CD4-positive, alpha-beta T cell treated with Interleukin-1 beta for 1 hour (primary cell): ENCODE results near the gene AOPEP.
"Not testable (repeated sequence)": the region's sequence is repeated elsewhere in the genome, so short reads cannot be mapped to it uniquely, and the experiment has no call there.

Source experiments
- DNase-seq, 2 donors: peaks; one replicate each; pipeline ENCODE4 v3.0.0-alpha.2; 2020 to 2022

Gene AOPEP

DNA sequence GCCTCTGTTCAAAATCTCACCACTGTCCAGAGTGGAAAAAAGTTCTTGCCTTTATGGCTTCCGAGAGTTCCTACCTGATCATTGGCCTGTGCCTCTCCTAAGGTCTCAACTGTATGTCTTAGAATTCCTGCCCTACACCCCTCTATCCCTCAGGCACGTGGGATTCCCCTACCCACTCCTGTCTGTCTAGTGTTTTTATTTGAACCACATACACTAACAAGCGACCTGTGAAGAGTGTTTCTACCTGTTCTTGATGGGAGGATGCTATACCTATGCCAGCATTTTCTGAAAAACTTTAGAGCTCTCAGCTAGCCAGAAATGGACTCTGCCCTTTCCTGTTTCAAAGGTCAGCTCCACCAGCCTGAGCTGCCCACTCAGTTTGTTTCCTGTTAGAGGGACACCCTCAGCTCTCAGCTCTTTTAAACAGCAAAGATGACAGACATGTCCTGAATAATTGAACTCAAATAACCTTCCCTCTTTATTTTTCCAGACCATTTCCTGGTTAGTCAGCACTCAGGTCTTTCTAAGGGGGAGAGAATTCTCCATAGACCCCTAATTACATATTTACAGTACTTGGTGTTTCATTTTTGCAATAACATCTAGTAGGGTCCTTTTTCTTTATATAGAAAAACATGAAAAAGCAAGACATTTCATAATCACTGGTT, 214.8 kb downstream of the AOPEP start:
- no peak for DNase-seq

DNA sequence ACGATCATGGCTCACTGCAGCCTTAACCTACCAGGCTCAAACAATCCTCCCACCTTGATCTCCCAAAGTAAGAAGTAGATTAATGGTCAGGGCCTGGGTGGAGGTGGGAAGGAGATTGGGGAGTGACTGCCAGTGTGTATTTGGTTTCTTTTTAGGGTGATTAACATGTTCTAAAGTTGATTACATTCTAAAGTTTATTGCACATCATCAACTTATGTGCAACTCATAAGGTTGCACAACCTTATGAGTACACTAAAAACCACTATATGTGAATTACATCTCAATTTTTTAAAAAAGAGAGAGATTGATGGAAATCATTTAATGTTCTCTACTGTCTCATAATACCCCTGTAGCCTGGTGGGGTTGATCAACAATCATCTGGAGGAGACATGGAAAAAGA, 218.1 kb downstream of the AOPEP start:
- DNase-seq, result no peak

DNA sequence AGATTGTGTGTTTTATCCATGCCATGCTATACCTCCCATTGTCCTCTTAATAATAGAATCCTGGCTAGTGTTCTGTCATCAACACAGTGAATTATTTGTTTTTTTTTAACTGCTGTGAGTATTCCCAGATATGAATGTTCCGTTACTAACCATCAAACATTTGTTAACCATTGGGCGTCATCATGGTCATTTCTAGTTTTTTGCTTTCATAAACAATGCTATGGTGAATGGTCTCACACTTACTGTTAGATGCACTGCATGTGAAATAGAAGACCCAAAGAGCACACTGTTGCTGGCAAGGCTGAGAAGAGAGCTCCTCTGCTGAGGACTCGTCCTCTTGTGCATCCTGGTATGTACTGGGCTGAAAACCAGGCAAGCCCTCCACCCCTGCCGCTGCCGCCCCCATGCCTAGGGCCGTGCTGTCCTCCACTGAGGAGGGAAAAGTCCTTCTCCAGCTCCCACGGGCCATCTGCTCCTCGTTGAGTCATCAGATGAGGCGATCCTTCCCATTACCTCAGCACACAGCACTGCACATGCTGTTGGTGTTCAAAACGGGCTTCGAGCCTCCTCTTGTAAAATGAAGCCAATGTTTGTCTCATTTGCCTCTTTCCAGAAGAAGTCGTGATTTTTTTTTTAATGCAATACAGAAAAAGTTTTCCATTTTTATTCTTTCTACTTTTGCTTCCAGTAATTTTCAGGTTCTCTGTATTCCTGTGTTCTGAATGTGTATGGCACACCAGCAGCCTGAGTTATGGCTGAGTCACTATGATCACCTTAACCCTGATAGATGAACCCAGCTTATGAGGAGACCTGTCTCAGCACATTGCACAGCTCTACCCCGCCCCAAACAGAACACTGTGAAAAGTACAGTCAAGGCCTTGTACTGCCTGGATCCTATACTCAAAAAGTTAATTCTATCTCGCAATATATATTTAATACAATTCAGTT, 219.0 kb downstream of the AOPEP start:
- no peak for DNase-seq

DNA sequence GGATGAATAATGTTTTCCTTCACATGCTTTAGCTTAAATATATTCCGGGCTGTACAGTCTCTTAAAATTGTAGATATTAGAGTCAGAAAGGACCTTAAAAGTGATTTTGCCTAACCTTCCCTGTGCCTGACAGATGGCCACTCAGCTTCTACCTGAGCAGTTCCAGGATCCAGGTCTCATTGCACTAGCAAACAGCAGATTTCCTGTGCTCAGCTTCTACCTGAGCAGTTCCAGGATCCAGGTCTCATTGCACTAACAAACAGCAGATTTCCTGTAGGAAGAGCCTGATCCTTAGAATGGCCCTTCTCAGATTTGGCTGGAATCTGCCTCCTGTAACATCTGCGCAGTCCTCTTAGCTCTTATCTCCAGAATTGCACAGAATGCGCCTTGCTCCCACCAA, 219.8 kb downstream of the AOPEP start:
- DNase-seq, result no peak

DNA sequence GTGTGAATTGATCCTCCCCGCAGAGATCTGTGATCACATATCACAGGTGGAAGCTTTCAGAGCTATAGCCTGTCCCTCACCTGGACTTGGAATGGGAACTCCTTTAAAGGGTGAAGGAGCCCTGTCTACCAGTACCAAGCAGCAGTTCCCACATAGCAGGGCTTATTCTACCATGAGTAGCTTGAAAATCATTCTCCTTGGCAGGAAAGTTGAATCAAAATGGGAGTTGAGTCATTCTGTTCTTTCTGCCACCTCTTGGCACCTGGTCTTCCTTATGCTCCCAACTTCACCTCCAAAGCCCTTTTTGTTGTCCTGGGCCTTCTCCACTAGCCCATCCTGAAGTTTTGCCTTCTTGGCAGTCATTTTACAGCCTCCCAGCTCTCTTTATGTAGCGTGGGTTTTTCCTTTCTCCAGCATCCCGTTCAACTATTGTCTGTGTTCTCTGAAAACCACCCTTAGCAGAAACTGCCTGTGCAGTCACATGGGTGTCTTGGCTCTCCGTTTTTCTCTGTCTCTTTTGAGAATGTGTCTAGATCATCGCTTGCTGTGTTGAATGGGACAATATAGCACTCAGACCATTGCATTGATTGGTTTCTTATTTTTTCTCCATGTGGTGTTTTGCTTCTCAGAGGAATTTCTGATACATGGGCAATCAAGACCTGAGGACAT, 222.2 kb downstream of the AOPEP start:
- DNase-seq, result no peak

DNA sequence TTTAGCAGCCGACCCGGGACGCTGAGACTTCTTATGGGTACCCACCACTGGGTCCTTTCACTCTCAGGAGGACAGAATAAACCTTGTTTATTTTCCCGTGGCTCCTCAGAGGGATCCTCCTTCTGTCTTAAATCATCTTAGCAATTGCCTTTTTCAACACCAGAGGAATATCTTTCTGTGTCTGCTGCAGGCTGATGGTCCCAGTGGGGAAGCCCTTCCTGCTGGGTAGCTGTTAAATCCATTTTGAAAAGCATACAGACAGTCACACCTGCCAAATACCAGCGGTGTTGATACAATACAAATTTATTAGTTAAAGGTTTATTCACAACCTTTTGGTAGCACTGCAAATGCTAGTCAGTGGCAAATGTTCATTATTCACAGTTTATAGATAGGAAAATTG, 222.9 kb downstream of the AOPEP start:
- DNase-seq, result no peak

DNA sequence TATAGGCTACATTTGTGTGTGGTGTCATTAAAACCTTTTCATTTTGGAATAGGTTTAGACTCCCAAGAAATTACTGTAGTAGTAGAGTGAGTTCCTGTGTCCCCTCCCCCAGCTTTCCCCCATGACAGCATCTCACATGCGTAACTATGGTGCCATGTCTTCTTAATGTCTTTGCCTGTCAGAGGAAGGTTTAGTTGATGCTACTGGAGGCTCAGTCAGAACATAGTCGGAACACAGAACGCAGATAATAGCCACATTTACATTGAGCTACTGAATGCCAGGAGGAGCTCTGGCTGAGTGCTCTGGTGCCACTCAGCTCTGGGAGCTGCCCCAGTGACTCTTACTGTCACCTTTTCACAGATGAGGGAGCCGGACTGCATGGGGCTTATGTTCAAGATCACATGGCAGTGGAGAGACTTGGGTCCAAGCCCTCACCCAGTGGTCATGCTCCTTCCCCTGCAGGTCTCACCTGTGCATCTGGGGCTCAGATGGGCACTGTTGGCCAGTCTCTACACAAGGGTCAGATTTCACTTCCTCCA, 223.6 kb downstream of the AOPEP start:
- no peak for DNase-seq

DNA sequence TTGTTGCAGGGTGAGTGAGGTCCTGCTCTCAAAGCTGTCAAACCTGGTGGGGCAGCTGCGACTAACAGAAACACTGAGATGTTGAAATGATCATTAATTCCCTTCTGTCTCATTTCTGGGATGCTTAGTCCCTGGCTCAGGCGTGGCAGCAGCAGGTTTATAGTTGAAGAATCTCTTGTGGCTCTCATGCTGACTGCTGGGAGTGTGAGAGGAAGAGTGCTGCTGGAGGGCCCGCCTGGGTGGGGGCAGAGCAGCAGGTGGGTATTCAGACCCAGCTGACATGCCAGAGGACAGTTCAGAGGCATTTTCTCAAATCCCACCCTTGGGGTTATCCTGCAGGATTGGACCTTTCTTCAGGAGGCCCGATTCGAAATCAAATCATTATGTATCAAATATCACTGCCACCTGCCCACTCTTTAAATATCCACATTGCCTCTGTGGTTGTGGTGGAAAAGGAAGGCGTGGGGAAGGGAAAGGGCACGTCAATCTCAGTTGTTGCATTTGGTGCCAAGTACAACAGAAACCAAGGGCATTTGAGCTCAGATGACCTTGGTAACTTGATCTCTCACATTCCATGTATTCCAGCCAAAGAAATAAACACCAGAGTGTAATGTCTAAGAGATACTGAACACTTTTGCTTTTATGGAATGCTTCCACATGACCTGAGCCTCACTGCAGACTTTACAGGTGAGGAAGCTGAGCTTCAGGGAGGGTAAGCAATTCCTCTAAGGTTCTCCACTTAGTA, 224.3 kb downstream of the AOPEP start:
- no peak for DNase-seq

DNA sequence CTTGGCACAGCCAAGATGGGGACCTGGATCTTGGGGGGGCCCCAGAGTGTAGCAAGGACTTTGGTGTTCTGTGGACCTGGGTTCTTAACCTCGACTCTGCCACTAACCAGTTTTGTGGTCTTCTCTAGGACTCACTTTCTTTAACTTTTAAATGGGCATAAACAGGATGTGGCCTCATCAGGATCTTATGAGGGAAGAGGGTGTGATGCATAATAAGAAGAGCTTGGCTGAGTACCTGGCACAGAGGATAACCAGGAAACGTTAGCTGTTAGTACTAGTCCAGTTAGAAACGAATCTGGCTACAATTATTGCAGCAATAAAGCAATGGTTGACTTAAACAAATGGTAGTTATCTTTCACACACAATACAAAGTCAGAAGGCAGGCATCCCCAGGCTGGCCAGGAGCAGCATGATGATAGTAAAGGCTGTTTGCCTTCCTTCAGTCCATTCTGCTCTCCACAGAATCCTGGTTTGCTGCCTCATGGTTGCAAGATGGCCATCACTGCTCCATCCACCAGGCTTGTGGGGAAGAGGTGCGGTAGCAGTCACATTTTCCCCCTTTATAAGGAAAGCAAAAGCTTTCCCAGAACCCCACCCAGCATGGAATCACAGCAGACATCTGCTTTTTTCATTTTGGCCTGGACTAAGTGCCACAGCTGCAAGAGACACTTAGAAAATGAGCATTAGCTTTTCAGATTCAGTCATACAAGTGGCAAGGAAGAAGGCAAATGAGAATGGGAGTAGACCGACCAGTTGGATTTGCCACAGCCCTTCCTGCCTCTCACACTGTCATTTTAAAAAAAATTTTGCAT, 225.0 kb downstream of the AOPEP start:
- no peak for DNase-seq

DNA sequence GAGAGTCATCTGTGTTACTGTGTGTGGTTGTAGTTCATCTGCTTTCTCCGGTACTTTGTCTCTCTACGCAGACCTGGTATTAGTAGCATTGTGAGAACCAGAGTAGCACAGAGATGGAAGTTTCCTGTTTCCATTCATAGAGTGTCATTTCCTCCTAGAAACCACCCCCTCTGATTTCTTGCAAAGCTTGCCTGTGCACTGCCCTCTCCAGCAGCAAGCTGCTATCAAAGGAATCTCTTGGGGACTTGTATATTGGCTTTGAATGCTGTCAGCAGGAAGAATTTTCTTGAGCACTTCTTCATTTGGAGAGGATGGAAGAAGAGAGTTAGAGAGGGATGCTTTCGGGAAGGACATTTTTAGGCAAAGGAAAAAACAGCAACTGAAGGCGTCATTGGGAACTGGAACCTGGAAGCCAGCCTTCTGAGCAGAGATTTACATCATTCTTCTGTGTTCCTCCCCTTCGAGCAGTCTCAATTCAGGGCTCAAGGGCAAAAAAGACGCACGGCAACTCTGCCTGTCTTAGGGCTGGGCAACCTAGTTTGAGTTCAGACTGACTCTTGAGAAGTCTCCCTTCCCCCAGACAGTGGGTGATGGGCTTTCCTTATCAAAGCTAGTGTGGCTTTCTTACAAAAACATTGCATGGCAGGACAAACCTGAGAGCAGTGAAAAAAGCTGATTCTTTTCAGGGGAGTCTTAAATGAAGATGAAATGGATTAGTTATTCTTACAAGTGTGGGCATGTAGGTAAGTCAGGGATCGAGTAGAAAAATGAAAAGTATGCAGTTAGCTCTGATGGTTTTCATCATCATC, 226.3 kb downstream of the AOPEP start:
- peak in 1 of 2 donors; percentile 17 for DNase-seq

DNA sequence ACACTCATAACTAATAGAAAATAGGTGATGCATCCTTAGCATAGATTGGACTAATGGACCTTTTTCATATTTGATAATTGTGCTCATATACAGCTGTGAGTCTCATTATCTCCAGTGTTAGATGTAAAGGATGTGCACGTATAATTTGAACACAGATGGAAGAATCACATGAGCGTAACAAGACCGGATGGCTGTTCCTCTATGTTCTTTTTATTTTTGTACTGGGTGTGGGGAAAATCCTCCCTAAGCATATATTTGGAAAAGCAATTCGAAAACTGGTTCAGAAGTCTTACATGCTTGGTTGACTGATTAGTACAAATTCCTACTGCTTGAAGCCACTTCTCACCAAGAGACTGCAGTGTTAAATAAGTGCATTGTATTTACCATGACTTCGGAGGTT, 230.2 kb downstream of the AOPEP start:
- DNase-seq, result no peak

DNA sequence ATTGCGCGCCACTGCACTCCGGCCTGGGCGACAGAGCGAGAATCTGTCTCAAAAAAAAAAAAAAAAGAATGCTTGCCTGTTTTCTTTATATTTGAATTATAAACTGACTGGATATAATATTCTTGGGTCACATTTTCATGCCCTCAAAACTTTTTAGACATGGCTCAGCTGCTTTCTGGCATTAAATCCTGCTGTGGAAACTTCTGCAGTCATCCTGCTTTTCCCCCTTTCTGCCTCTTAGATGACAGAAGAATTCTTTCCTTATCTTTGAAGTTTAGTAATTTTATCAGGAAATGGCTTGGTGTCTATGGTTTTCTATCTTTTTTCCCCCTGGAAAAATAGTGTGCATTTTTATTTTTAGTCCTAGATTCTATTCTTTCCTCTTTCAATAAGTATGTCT, 234.5 kb downstream of the AOPEP start:
- DNase-seq, result no peak

DNA sequence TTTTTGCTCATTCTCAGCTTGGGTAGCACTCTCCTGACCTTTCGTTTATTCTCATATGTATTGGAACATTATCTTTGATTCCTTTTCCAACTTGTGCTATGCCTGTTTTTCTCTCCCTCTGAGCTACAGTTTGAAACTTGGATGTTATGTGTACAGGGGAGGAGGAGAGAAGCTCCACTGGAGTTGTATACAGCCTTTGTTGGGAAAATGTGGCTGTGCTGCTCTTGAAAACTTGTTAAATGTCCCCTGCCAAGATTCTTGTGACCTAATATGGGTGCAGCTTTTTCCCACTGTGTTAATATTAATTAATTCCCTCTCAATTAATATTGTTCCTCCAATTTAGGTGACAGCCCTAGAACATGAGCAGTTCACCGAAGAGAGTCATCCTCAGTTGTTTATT, 235.4 kb downstream of the AOPEP start:
- DNase-seq, result no peak

DNA sequence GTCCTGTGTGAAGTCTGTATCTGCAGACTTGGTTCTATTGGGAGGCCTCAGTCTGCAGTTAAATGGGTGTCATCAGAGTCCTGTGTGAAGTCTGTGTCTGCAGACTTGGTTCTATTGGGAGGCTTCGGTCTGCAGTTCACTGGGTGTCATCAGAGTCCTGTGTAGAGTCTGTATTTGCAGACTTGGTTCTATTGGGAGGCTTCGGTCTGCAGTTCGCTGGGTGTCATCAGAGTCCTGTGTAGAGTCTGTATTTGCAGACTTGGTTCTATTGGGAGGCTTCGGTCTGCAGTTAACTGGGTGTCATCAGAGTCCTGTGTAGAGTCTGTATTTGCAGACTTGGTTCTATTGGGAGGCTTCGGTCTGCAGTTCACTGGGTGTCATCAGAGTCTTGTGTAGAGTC, 239.1 kb downstream of the AOPEP start:
- not testable (repeated sequence) for DNase-seq

DNA sequence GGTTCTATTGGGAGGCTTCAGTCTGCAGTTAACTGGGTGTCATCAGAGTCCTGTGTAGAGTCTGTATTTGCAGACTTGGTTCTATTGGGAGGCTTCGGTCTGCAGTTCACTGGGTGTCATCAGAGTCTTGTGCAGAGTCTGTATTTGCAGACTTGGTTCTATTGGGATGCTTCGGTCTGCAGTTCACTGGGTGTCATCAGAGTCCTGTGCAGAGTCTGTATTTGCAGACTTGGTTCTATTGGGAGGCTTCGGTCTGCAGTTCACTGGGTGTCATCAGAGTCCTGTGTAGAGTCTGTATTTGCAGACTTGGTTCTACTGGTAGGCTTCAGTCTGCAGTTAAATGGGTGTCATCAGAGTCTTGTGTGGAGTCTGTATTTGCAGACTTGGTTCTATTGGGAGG, 239.5 kb downstream of the AOPEP start:
- not testable (repeated sequence) for DNase-seq

DNA sequence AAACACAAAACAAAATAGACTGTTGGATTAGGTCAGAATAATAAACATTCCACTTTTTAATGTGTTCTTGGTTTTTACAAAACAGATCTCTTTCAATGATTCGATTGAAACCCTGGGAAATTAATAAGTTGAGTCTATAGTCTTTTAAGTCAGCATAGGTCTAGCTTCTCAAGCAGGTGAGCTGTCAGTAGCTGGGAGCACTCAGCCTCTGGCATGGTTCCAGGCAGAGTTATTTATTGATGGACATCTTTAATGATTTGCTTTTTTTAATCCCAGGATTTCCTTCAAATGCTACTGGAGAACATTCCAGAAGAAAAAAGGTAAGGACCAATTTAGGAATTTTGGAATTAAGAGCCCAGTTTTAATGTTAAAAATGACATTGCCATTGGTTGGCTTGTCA, 241.0 kb downstream of the AOPEP start:
- no peak for DNase-seq

DNA sequence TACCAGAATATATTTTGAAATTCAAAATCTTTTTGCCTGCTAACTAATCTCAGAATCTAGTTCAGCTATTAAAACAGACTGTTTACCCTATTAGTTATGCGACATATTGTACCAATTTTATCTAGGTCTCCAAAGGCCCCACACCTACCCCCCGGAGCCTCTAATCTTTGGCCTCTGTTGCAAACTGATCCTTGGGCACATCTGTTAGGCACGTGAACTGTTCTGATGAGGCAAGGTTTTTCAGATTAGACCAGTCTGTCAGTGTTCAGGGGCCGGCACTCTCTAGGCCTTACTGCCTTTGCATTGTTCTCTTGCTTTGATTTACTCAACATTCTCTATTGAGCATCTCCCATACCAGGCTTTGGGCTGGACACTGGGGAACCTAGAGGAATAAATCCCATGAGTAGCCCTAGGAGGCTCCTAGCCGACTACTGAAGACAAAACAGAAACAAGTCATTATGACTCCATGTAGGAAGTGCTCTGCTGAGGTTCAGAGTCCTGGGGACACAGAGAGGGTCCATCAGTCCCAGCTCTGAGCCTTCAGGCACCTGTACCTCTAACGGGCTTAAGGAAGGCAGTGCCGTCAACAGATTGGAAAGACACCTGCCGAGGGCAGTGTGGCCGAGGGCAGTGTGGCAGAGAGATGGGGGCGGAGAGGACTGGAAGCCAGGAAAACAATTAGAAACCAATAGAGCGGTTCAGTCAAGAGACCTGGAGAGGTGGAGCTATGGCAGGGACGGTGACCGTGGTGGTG, 245.1 kb downstream of the AOPEP start:
- no peak for DNase-seq

DNA sequence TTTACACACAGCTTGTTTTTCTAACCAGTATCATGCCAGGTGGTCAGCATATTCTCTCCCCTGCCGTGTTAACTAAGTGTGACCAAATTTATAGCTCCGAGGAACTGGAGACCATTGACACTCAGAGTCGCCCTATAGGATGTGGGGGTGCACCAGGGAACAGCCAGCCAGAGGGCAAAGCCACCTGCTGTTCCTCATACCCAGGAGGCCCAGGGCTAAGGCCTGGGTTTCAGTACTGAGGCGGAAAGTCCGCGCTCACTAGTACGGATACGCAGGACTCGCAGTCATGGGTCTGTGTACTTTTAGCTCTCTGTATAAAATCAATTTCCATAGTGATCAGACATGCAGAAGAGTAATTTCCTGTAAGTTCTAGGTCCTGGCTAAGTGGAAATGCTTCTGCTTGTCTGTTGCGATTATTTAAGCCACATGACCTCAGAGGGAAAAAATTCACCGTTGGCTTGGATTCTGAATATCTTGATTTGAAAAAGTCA, 247.0 kb downstream of the AOPEP start:
- DNase-seq, result no peak

DNA sequence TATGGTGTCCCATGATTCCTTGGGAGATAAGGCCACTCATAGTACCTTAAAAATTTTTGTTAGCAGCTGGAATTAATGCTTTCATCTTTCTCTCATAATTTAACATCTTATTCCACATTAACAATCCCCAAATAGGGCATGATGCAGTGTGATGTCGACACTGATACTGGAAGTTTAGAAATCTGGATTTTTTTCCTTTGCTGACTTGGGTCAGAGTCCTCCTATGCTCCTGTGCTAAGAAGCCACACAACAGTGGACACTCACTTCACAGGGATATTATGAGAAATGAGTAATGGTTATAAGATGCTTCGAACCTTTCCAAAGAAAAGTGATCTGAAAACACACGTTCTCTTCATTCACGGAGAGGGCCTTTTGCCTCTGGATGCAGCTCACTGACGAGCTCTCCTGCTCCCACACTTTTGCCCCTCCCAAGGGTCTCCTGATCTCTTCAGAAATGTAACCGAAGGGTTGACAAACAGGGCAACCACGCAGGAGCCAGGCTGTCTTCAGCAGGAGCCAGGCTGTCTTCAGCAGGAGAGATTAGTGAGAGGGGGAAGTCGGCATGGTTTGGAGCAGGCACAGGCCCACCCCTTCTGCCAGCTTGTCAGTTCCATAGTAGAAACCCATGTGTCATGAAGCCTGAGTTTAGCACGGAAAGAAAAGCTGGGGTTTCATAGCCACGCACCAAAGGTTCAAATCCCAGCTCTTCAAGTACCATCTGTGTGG, 247.8 kb downstream of the AOPEP start:
- no peak for DNase-seq
